Right lobe of liver (tissue), 4 donors: ENCODE results near the gene ZBTB33.

Experiments used
- CTCF ChIP-seq, 4 donors: fragments of 200-600 bp in 3 of 4; fragments of 450-650 bp in 1 of 4; IDR thresholded peaks; one replicate each; pipeline versions ENCODE4 v1.5.1 to v1.8.0; 2016 to 2022; ENCODE audit warnings: antibody characterized with exemption in 4 of 4, mild to moderate bottlenecking in 2 of 4
- POLR2A ChIP-seq: fragments of 450-650 bp; IDR thresholded peaks from one replicate; pipeline ENCODE4 v1.6.1; 2017; ENCODE audit warnings: antibody characterized with exemption, mild to moderate bottlenecking
- donor health status: DM: no; HTN: no; CAD: no.
- donor health status: DM: no; HTN: no; CAD: no.
- donor health status: DM: no; HTN: yes; CAD: no.

- TF ChIP-seq POLR2A (no peak), CTCF (IDR thresholded peaks at IDR 0.05) (no peak)
Measured at GRCh38 chrX:120270567-120270966, 20.0 kb downstream of the ZBTB33 start.
